HL-60 (cell line): ENCODE data around the gene PACSIN1.

Source experiments
- DNase-seq, 2 experiments: peaks; one replicate each; pipeline ENCODE4 v3.0.0-alpha.2; 2010 to 2020; ENCODE audit warnings: low read depth in 1 of 2, low spot score in 1 of 2
- H3K27ac ChIP-seq: fragments of 250-450 bp; sonication (Bioruptor Pico); replicated peaks from 2 replicates; pipeline ENCODE4 v1.5.1; 2020; ENCODE audit warnings: mild to moderate bottlenecking, moderate library complexity
- H3K27me3 ChIP-seq: fragments of 250-450 bp; sonication (Bioruptor Pico); 2 replicates; pipeline ENCODE4 v1.5.1; 2021; ENCODE audit warnings: mild to moderate bottlenecking, moderate library complexity; ENCODE audit not compliant: insufficient read depth, poor library complexity, severe bottlenecking
- H3K4me3 ChIP-seq: replicated peaks from 2 replicates; pipeline ENCODE4 v1.5.1; 2011; ENCODE audit warnings: mild to moderate bottlenecking, control low read depth, low read length; ENCODE audit not compliant: insufficient read depth
- CTCF ChIP-seq: IDR thresholded peaks from one replicate; pipeline ENCODE4 v1.5.1; 2011; ENCODE audit warnings: low read length, control low read depth, inconsistent platforms; ENCODE audit not compliant: insufficient read depth
- GABPA ChIP-seq: IDR thresholded peaks from 2 replicates; pipeline ENCODE4 v1.6.1; 2012; ENCODE audit warnings: low read depth
- POLR2AphosphoS5 ChIP-seq: IDR thresholded peaks from 2 replicates; pipeline ENCODE4 v1.6.1; 2012; ENCODE audit warnings: low read depth
- SPI1 ChIP-seq: IDR thresholded peaks from 2 replicates; pipeline ENCODE4 v1.6.1; 2012; ENCODE audit warnings: low read depth, mild to moderate bottlenecking, borderline replicate concordance
- TF ChIP-seq, protein P1 (sequence below): IDR thresholded peaks from 2 replicates; pipeline ENCODE4 v1.6.1; 2012; ENCODE audit warnings: low read depth; ENCODE audit not compliant: insufficient replicate concordance

The PACSIN1 gene

DNA sequence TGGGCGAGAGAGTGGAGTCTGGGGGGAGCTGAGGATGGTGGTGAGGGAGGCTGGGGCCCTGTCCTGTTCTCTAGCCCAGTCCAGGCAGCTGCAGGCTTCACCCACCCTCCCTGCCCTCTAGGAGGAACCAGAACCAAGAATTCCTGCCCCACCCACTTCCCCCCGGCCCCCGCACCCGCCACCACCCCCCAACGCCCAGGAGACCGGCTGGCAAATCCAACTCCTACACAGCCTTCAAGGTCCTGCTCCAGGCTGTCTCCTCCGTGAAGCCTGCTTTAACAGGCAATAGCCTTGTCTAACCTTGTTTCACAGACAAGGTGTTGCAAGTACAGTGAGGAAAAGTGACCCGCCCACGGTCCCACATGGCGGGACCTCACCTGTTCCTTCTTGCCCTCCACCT, 87.9 kb downstream of the PACSIN1 start:
- no peak overlapping the region for H3K27ac ChIP-seq
- no peak for DNase-seq
- H3K4me3 ChIP-seq, result no peak overlapping the region

DNA sequence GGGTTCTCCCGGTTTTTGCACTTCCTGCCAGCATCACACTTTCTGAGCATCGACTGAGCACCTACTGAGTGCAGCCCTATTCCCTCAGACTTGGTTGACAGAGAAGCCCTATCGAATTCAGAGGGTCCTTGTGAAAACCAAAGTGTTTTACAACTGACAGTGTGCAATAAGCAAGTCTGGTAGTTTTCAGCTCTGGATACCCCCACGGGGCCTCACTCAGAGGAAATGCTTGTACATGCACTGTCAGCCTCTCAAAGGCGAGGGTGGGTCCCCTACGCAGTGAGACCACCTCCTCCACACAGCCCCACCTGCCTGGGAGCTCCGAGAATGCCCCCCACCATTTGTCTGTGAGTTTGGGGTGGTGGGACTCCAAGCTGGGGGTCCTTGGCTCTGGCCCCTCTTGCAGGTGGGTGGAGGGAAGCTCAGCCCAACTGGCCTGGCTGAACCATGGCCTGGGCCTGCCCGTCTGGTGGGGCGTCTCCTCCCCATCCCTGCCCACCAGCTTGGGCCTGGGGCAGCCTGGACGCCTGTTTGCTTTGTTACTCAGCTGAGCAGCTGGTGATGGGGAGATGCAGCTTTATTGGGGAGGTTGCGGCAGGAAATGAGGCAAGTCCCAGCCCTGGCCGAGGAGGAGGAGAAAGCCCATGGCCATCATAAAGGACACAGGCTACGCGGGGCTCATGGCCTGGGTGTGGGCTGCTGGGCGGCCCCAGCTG, 88.6 kb downstream of the PACSIN1 start:
- Histone ChIP-seq H3K27ac (no peak overlapping the region), H3K4me3 (no peak overlapping the region), H3K27me3 (no peaks in the 10 kb centered on the region)
- TF ChIP-seq SPI1, result no peak
- no peak for TF ChIP-seq GABPA
- TF ChIP-seq, protein P1, sequence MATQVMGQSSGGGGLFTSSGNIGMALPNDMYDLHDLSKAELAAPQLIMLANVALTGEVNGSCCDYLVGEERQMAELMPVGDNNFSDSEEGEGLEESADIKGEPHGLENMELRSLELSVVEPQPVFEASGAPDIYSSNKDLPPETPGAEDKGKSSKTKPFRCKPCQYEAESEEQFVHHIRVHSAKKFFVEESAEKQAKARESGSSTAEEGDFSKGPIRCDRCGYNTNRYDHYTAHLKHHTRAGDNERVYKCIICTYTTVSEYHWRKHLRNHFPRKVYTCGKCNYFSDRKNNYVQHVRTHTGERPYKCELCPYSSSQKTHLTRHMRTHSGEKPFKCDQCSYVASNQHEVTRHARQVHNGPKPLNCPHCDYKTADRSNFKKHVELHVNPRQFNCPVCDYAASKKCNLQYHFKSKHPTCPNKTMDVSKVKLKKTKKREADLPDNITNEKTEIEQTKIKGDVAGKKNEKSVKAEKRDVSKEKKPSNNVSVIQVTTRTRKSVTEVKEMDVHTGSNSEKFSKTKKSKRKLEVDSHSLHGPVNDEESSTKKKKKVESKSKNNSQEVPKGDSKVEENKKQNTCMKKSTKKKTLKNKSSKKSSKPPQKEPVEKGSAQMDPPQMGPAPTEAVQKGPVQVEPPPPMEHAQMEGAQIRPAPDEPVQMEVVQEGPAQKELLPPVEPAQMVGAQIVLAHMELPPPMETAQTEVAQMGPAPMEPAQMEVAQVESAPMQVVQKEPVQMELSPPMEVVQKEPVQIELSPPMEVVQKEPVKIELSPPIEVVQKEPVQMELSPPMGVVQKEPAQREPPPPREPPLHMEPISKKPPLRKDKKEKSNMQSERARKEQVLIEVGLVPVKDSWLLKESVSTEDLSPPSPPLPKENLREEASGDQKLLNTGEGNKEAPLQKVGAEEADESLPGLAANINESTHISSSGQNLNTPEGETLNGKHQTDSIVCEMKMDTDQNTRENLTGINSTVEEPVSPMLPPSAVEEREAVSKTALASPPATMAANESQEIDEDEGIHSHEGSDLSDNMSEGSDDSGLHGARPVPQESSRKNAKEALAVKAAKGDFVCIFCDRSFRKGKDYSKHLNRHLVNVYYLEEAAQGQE, result no peak
- TF ChIP-seq CTCF, result no peak
- TF ChIP-seq POLR2AphosphoS5, result no peak
- DNase-seq, result no peak

More for the DNA sequence above, 87.9 kb downstream of the PACSIN1 start:
- no peaks in the 10 kb centered on the region for H3K27me3 ChIP-seq
- TF ChIP-seq GABPA, result no peak
- no peak for TF ChIP-seq POLR2AphosphoS5
- no peak for TF ChIP-seq SPI1
- TF ChIP-seq, protein P1, result no peak
- no peak for TF ChIP-seq CTCF

DNA sequence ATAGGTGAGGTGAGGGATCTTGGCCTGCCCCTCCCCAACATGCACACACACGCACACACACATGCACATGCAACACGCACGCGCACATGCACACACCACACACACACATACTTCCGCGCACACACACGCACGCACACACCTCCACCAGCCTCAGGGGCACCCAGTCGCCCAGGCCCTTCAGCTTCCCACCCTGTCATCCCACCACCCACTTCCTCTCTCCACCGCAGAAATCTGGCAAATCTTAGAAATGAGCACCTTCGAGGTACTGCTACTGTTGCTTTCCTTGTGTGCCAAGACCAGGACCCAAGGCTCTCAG, 89.1 kb downstream of the PACSIN1 start:
- Histone ChIP-seq H3K27me3 (no peaks in the 10 kb centered on the region), H3K4me3 (no peak overlapping the region), H3K27ac (no peak overlapping the region)
- DNase-seq, result no peak
- TF ChIP-seq GABPA (no peak), POLR2AphosphoS5 (no peak), CTCF (no peak), SPI1 (no peak)
- TF ChIP-seq, protein P1, result no peak
